UCSD-AML1 (cell line): ENCODE measurements around the gene MCTP2.
"Not testable (repeated sequence)": the region's sequence is repeated elsewhere in the genome, so short reads cannot be mapped to it uniquely, and the experiment has no call there.

Source experiments
- DNase-seq: peaks from one replicate; lab custom pipeline; 2025; ENCODE audit not compliant: unreplicated experiment; lab: John Stamatoyannopoulos, UW

Gene MCTP2

GRCh38 chr15:94445566-94446160 lies 214.3 kb downstream of the MCTP2 start:
- no peak for DNase-seq

GRCh38 chr15:94446441-94446840 lies 215.1 kb downstream of the MCTP2 start:
- DNase-seq: no peak

- DNase-seq: no peak
Observed at GRCh38 chr15:94451466-94451865, 220.1 kb downstream of the MCTP2 start.

- DNase-seq: no peak
Observed at GRCh38 chr15:94453227-94453988, 222.0 kb downstream of the MCTP2 start.

GRCh38 chr15:94455297-94455696 lies 223.9 kb downstream of the MCTP2 start:
- no peak for DNase-seq

- no peak for DNase-seq
Observed at GRCh38 chr15:94456226-94456625, 224.9 kb downstream of the MCTP2 start.

GRCh38 chr15:94457661-94458060 lies 226.3 kb downstream of the MCTP2 start:
- no peak for DNase-seq

GRCh38 chr15:94460624-94461023 lies 229.3 kb downstream of the MCTP2 start:
- DNase-seq: no peak

- DNase-seq: no peak
Observed at GRCh38 chr15:94467034-94467433, 235.7 kb downstream of the MCTP2 start.

- no peak for DNase-seq
Observed at GRCh38 chr15:94470492-94470891, 239.1 kb downstream of the MCTP2 start.

- DNase-seq: no peak
Observed at GRCh38 chr15:94476686-94477085, 245.3 kb downstream of the MCTP2 start.

- DNase-seq: no peak
Observed at GRCh38 chr15:94477913-94478553, 246.7 kb downstream of the MCTP2 start.

GRCh38 chr15:94478763-94479162 lies 247.4 kb downstream of the MCTP2 start:
- no peak for DNase-seq

GRCh38 chr15:94480289-94480834 lies 249.0 kb downstream of the MCTP2 start:
- no peak for DNase-seq

- DNase-seq: no peak
Observed at GRCh38 chr15:94485148-94485719, 253.9 kb downstream of the MCTP2 start.

GRCh38 chr15:94487635-94488034 lies 256.3 kb downstream of the MCTP2 start:
- DNase-seq: no peak

GRCh38 chr15:94493176-94493575 lies 261.8 kb downstream of the MCTP2 start:
- no peak for DNase-seq

GRCh38 chr15:94493586-94493985 lies 262.2 kb downstream of the MCTP2 start:
- DNase-seq: not testable (repeated sequence)

- no peak for DNase-seq
Observed at GRCh38 chr15:94494732-94495131, 263.4 kb downstream of the MCTP2 start.

GRCh38 chr15:94503293-94503692 lies 271.9 kb downstream of the MCTP2 start:
- DNase-seq: no peak

- no peak for DNase-seq
Observed at GRCh38 chr15:94509259-94509658, 277.9 kb downstream of the MCTP2 start.

- DNase-seq: no peak
Observed at GRCh38 chr15:94522125-94522524, 290.8 kb downstream of the MCTP2 start.
